Effector CD8-positive, alpha-beta T cell (primary cell): Measurements from ENCODE around the gene IFFO2.
"Not testable (repeated sequence)": the region's sequence is repeated elsewhere in the genome, so short reads cannot be mapped to it uniquely, and the experiment has no call there.

Experiments used
- DNase-seq: peaks from one replicate; lab custom pipeline; 2025; lab: John Stamatoyannopoulos, UW

The IFFO2 gene

GRCh38 chr1:18893120-18893519, 63.4 kb downstream of the IFFO2 start:
- no peak for DNase-seq

GRCh38 chr1:18891858-18892257, 64.6 kb downstream of the IFFO2 start:
- not testable (repeated sequence) for DNase-seq

GRCh38 chr1:18891426-18891780, 65.1 kb downstream of the IFFO2 start:
- no peak for DNase-seq

GRCh38 chr1:18890706-18891425, 65.6 kb downstream of the IFFO2 start:
- DNase-seq, result no peak

- DNase-seq, result no peak
Measured at GRCh38 chr1:18886003-18886335, 70.5 kb downstream of the IFFO2 start.

- no peak for DNase-seq
Measured at GRCh38 chr1:18885311-18886002, 71.0 kb downstream of the IFFO2 start.

GRCh38 chr1:18884727-18885126, 71.7 kb downstream of the IFFO2 start:
- DNase-seq, result no peak

GRCh38 chr1:18884419-18884717, 72.1 kb downstream of the IFFO2 start:
- no peak for DNase-seq

- DNase-seq, result peak; percentile 64
Measured at GRCh38 chr1:18883636-18884418, 72.6 kb downstream of the IFFO2 start.

- no peak for DNase-seq
Measured at GRCh38 chr1:18883079-18883478, 73.4 kb downstream of the IFFO2 start.

GRCh38 chr1:18882486-18882885, 74.0 kb downstream of the IFFO2 start:
- no peak for DNase-seq

GRCh38 chr1:18881642-18882431, 74.6 kb downstream of the IFFO2 start:
- DNase-seq, result no peak

GRCh38 chr1:18881164-18881563, 75.3 kb downstream of the IFFO2 start:
- no peak for DNase-seq

GRCh38 chr1:18880585-18880984, 75.9 kb downstream of the IFFO2 start:
- DNase-seq, result no peak

- no peak for DNase-seq
Measured at GRCh38 chr1:18879791-18880309, 76.6 kb downstream of the IFFO2 start.

GRCh38 chr1:18879215-18879790, 77.2 kb downstream of the IFFO2 start:
- DNase-seq, result no peak

GRCh38 chr1:18878538-18879214, 77.8 kb downstream of the IFFO2 start:
- DNase-seq, result no peak

GRCh38 chr1:18877282-18877681, 79.2 kb downstream of the IFFO2 start:
- no peak for DNase-seq

GRCh38 chr1:18876210-18876609, 80.3 kb downstream of the IFFO2 start:
- no peak for DNase-seq

- no peak for DNase-seq
Measured at GRCh38 chr1:18875796-18876128, 80.7 kb downstream of the IFFO2 start.

- DNase-seq, result peak; percentile 51
Measured at GRCh38 chr1:18875107-18875795, 81.2 kb downstream of the IFFO2 start.
